Mesothelial cell of epicardium (in vitro differentiated cells): ENCODE results near the gene RYR2. TPM values are rescaled to one million over a fixed set of nuclear protein-coding genes. Genes with fewer than 3 reads are reported as not detected.
A peak's percentile ranks its signal among the peaks of the same experiment; 100 is the strongest.

Experiments
- DNase-seq, 2 experiments: peaks; one replicate each; pipeline ENCODE4 v3.0.0; 2021; ENCODE audit warnings: low spot score in 2 of 2; ENCODE audit not compliant: unreplicated experiment in 2 of 2
- H3K27ac Mint-ChIP-seq: 2 replicates; pipeline ENCODE4 v1.8.0; 2021; ENCODE audit warnings: mixed read lengths
- H3K27me3 Mint-ChIP-seq: 2 replicates; pipeline ENCODE4 v1.8.0; 2021; ENCODE audit warnings: low read depth, mixed read lengths
- H3K36me3 Mint-ChIP-seq: 2 replicates; pipeline ENCODE4 v1.8.0; 2021; ENCODE audit warnings: mixed read lengths
- H3K4me1 Mint-ChIP-seq: 2 replicates; pipeline ENCODE4 v1.8.0; 2021; ENCODE audit warnings: mixed read lengths
- H3K4me3 Mint-ChIP-seq: 2 replicates; pipeline ENCODE4 v1.8.0; 2021; ENCODE audit warnings: mild to moderate bottlenecking, moderate library complexity, mixed read lengths
- H3K9me3 Mint-ChIP-seq: 2 replicates; pipeline ENCODE4 v1.8.0; 2021; ENCODE audit warnings: mixed read lengths
- CTCF ChIP-seq: fragments of 200-600 bp; sonication (generic); IDR thresholded peaks from one replicate; pipeline ENCODE4 v1.5.0; 2021; ENCODE audit warnings: antibody characterized with exemption; ENCODE audit not compliant: unreplicated experiment
- total RNA-seq: library from RNA; stranded (reverse); gene quantifications from 3 replicates; pipeline ENCODE4 v1.2.1, GENCODE V29; 2021

RYR2 gene
- total RNA-seq, 1 donor from 2014 or later, result 6.1 TPM

- H3K9me3 Mint-ChIP-seq, result peaks cover 3% of the 10 kb centered on the region
- H3K27ac Mint-ChIP-seq, result no peak overlapping the region
- no peak overlapping the region for H3K4me3 Mint-ChIP-seq
- H3K36me3 Mint-ChIP-seq, result peaks cover 2% of the 10 kb centered on the region
- H3K4me1 Mint-ChIP-seq, result no peaks in the 10 kb centered on the region
- H3K27me3 Mint-ChIP-seq, result no peaks in the 10 kb centered on the region
- no peak for TF ChIP-seq CTCF
- DNase-seq, result no peak
Measured at GRCh38 chr1:237671262-237671661, 629.3 kb downstream of the RYR2 start.

- peaks cover 3% of the 10 kb centered on the region for H3K9me3 Mint-ChIP-seq
- no peak overlapping the region for H3K4me3 Mint-ChIP-seq
- no peaks in the 10 kb centered on the region for H3K4me1 Mint-ChIP-seq
- DNase-seq, result no peak
- no peak overlapping the region for H3K27ac Mint-ChIP-seq
- peaks cover 2% of the 10 kb centered on the region for H3K36me3 Mint-ChIP-seq
- H3K27me3 Mint-ChIP-seq, result no peaks in the 10 kb centered on the region
- no peak for TF ChIP-seq CTCF
Measured at GRCh38 chr1:237671935-237672334, 630.0 kb downstream of the RYR2 start.

GRCh38 chr1:237672748-237673147 lies 630.8 kb downstream of the RYR2 start:
- H3K4me1 Mint-ChIP-seq, result peaks cover 4% of the 10 kb centered on the region
- H3K4me3 Mint-ChIP-seq, result no peak overlapping the region
- no peak for DNase-seq
- no peak for TF ChIP-seq CTCF
- H3K36me3 Mint-ChIP-seq, result peaks cover 2% of the 10 kb centered on the region
- no peaks in the 10 kb centered on the region for H3K27me3 Mint-ChIP-seq
- peaks cover 3% of the 10 kb centered on the region for H3K9me3 Mint-ChIP-seq
- no peak overlapping the region for H3K27ac Mint-ChIP-seq

- Mint-ChIP-seq H3K9me3 (peaks cover under 1% of the 10 kb centered on the region), H3K36me3 (no peaks in the 10 kb centered on the region), H3K27ac (no peak overlapping the region), H3K4me1 (peaks cover 10% of the 10 kb centered on the region), H3K4me3 (no peak overlapping the region), H3K27me3 (no peaks in the 10 kb centered on the region)
- DNase-seq, result no peak
- TF ChIP-seq CTCF, result no peak
Measured at GRCh38 chr1:237673631-237674030, 631.6 kb downstream of the RYR2 start.

- Mint-ChIP-seq H3K27me3 (no peaks in the 10 kb centered on the region), H3K36me3 (no peaks in the 10 kb centered on the region), H3K9me3 (no peaks in the 10 kb centered on the region), H3K27ac (no peak overlapping the region), H3K4me1 (peaks cover 21% of the 10 kb centered on the region), H3K4me3 (peak overlapping the region; percentile 1)
- TF ChIP-seq CTCF, result no peak
- no peak for DNase-seq
Measured at GRCh38 chr1:237677979-237678378, 636.0 kb downstream of the RYR2 start.

GRCh38 chr1:237679687-237680086 lies 637.7 kb downstream of the RYR2 start:
- no peak overlapping the region for H3K27ac Mint-ChIP-seq
- DNase-seq, result no peak
- H3K4me1 Mint-ChIP-seq, result peaks cover 21% of the 10 kb centered on the region
- no peak for TF ChIP-seq CTCF
- no peaks in the 10 kb centered on the region for H3K9me3 Mint-ChIP-seq
- H3K27me3 Mint-ChIP-seq, result no peaks in the 10 kb centered on the region
- no peak overlapping the region for H3K4me3 Mint-ChIP-seq
- no peaks in the 10 kb centered on the region for H3K36me3 Mint-ChIP-seq
